ENCODE results near the gene UBE2Q2.

UBE2Q2 gene

GRCh38 chr15:75921732-75922703 is 78.8 kb downstream of the UBE2Q2 start:
- DNase-seq (ENCODE audit: low read depth in 3 of 3, low spot score in 1 of 3) = no peak

GRCh38 chr15:75923756-75924155 is 80.5 kb downstream of the UBE2Q2 start:
- no peak for DNase-seq (ENCODE audit: low read depth in 3 of 3, low spot score in 1 of 3)

DNA sequence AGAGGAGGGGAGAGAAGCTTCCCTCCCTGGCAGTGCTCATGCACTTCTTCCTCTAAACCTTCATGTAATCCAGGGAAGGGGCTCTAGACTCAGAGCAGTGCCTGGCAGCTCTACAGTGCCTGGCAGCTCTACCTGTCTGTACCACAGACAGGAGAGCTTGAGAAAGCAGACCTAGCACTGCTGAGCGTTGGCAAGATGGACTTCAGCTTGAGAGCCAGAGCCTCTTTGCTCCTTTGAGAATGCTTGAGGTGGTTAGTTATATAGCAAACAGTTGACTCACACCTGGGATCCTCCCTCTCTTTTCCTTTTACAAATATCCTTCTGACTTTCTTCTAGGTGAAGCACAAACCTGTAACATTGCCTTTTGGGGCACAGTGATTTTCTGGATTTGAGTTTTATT is 81.3 kb downstream of the UBE2Q2 start:
- DNase-seq (ENCODE audit: low read depth in 3 of 3, low spot score in 1 of 3) = no peak

- no peak for DNase-seq (ENCODE audit: low read depth in 3 of 3, low spot score in 1 of 3)
Measured at GRCh38 chr15:75925440-75925839, 82.2 kb downstream of the UBE2Q2 start.

- DNase-seq (ENCODE audit: low read depth in 3 of 3, low spot score in 1 of 3) = no peak
Measured at GRCh38 chr15:75926931-75927330, 83.7 kb downstream of the UBE2Q2 start.

DNA sequence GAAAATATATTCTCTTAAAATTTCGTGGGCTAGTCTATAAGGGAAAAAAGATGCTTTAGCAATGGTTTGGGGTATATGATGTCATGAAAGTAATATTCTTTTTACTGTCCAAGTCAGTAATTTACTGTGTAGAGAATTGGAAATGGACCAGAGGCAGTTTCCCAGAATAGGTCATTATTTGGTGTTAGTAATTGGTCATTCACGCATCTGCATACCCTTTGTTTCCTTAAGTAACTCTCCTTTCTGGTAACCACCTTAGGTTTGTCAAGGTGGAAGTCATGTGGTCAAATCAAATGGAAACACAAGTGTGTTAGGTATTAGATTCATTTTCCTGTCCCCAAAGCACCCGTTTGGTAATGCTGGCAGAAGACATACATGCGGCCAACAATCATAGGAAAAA is 84.4 kb downstream of the UBE2Q2 start:
- no peak for DNase-seq (ENCODE audit: low read depth in 3 of 3, low spot score in 1 of 3)

DNA sequence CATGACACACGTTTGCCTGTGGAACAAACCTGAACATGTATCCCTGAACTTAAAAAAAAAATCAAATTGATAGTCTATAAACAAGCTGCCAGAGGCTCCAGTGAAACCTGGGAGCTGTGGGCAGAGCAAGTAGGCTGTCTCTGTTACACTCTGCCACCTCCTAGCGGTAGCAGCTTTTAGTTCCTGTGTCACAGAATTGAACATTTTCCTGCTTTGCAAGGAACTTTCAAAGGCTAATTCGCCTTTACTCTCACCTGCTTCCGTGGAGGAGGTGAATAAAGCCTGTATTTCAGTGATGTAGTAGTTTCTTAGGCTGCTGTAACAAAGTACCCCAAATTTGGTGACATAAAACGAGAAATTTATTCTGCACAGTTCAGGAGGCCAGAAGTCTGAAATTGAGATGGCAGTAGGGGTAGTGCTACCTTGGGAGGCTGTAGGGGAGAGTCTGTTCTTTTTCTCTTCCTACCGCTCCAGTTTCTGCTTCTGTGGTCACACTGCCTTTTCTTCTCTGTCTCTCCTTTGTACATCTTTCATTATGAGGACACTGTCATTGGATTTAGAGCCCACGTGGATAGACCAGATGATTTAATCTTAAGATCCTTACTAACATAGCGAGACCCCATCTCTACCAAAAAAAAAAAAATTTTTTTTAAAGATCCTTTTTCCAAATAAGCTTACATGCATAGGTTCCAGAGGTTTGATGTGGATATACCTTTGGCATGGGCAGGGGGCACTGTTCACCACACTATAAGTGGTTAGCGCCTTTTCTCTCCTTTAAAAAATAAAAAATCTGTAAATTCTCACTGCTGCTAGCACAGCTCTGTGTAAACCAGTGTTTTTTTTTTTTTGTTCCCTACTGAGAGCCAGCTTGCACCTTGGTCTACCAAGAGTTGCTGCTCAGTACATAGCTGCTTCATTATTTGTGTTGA is 85.7 kb downstream of the UBE2Q2 start:
- DNase-seq (ENCODE audit: low read depth in 3 of 3, low spot score in 1 of 3) = no peak

DNA sequence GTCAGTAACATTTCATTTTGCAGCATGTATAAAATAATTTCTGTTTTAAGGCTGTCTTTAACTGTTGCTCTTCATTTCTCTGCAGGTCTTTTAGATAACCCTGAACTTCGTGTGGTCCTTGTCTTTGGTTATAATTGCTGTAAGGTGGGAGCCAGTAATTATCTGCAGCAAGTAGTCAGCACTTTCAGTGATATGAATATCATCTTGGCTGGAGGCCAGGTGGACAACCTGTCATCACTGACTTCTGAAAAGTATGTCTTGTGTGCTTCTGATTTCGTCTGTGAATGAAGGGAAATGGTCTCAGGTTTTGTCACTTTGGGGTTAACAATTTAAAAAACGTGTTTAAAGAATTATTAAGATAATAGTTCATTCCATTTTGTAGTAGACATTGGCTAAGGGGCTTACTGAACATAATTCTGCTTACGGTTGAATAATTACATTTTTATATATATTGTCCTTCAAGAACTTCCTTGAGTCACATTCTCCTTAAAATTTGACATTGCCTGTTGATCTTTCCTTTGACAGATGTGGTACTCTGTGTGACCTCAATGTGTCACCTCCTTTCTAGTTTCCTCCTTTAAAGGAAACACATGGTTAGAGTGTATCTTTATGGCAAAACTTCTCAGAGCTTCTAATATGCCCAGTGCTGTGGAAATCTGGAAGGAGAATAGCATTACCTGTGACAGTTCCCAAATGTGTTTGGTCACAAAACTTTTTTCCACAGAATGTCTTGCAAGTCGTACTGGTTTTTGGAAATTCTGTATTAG is 86.7 kb downstream of the UBE2Q2 start:
- no peak for DNase-seq (ENCODE audit: low read depth in 3 of 3, low spot score in 1 of 3)

GRCh38 chr15:75930866-75931265 is 87.6 kb downstream of the UBE2Q2 start:
- DNase-seq (ENCODE audit: low read depth in 3 of 3, low spot score in 1 of 3) = no peak

DNA sequence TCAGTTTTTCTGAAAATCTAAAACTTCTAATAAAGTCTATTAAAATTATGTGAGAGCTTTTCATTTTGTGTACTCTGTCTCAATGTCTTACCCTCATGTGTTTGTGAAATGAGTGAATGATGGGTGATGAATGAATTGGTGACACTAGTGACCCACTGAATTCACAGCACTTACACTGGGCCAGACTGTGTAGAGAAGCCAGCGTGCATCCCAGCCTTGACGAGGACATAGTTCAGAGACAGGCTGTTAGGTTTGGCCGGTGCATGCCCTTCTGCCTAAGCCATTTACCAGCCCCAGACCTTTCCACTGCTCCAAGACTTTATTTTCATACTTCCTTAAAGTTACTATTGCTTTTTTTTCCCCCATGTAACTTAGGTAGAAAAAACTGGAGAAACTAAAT is 99.2 kb downstream of the UBE2Q2 start:
- no peak for DNase-seq (ENCODE audit: low read depth in 3 of 3, low spot score in 1 of 3)

GRCh38 chr15:75943246-75943645 is 100.0 kb downstream of the UBE2Q2 start:
- DNase-seq (ENCODE audit: low read depth in 3 of 3, low spot score in 1 of 3) = no peak

- no peak for DNase-seq (ENCODE audit: low read depth in 3 of 3, low spot score in 1 of 3)
Measured at GRCh38 chr15:75943713-75944215, 100.5 kb downstream of the UBE2Q2 start.

DNA sequence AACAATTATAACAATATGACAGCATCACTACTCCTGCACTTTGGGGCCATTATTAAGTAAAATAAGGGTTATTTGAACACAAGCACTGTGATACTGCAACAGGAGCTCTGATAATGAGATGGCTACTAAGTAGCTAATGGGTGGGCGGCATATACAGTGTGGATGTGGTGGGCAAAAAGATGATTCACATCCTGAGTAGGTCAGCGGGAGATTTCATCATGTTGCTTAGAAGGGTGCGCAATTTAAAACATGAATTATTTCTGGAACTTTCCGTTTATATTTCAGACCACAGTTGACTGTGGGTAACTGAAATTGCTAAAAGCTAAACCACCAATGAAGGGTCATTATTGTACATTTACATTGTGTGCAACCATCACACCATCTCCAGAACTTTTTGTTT is 102.7 kb downstream of the UBE2Q2 start:
- DNase-seq (ENCODE audit: low read depth in 3 of 3, low spot score in 1 of 3) = no peak

- no peak for DNase-seq (ENCODE audit: low read depth in 3 of 3, low spot score in 1 of 3)
Measured at GRCh38 chr15:75947092-75947491, 103.8 kb downstream of the UBE2Q2 start.

GRCh38 chr15:75948761-75949296 is 105.6 kb downstream of the UBE2Q2 start:
- DNase-seq (ENCODE audit: low read depth in 3 of 3, low spot score in 1 of 3) = no peak
